ENCODE results near the gene IFI16.

Gene IFI16

GRCh38 chr1:159066108-159066507 is 56.4 kb downstream of the IFI16 start:
- no peak for DNase-seq (ENCODE audit: low read depth)

- no peak for DNase-seq (ENCODE audit: low read depth)
Observed at GRCh38 chr1:159067699-159068621, 58.3 kb downstream of the IFI16 start.

- no peak for DNase-seq (ENCODE audit: low read depth)
Observed at GRCh38 chr1:159068886-159069285, 59.2 kb downstream of the IFI16 start.

GRCh38 chr1:159071970-159072582 is 62.4 kb downstream of the IFI16 start:
- no peak for DNase-seq (ENCODE audit: low read depth)

- peak; percentile 60 for DNase-seq (ENCODE audit: low read depth)
Observed at GRCh38 chr1:159076438-159077119, 66.9 kb downstream of the IFI16 start, which contains the start of gene AIM2. AIM2 (minus strand) TSS chr1:159076766; CDS start chr1:159073499, 3,267 bp downstream.

GRCh38 chr1:159077120-159077961 is 67.6 kb downstream of the IFI16 start:
- DNase-seq (ENCODE audit: low read depth), result peak; percentile 93

- DNase-seq (ENCODE audit: low read depth), result no peak
Observed at GRCh38 chr1:159079525-159079924, 69.8 kb downstream of the IFI16 start.

GRCh38 chr1:159081626-159082025 is 71.9 kb downstream of the IFI16 start:
- no peak for DNase-seq (ENCODE audit: low read depth)

- DNase-seq (ENCODE audit: low read depth), result no peak
Observed at GRCh38 chr1:159083013-159083412, 73.3 kb downstream of the IFI16 start.

- no peak for DNase-seq (ENCODE audit: low read depth)
Observed at GRCh38 chr1:159084152-159084551, 74.4 kb downstream of the IFI16 start.

- DNase-seq (ENCODE audit: low read depth), result no peak
Observed at GRCh38 chr1:159084867-159085266, 75.2 kb downstream of the IFI16 start.

- DNase-seq (ENCODE audit: low read depth), result no peak
Observed at GRCh38 chr1:159088050-159088449, 78.3 kb downstream of the IFI16 start.

GRCh38 chr1:159088546-159089183 is 79.0 kb downstream of the IFI16 start:
- DNase-seq (ENCODE audit: low read depth), result no peak

GRCh38 chr1:159089184-159089791 is 79.6 kb downstream of the IFI16 start:
- DNase-seq (ENCODE audit: low read depth), result no peak

GRCh38 chr1:159090286-159091179 is 80.8 kb downstream of the IFI16 start:
- no peak for DNase-seq (ENCODE audit: low read depth)

- DNase-seq (ENCODE audit: low read depth), result no peak
Observed at GRCh38 chr1:159091180-159091560, 81.5 kb downstream of the IFI16 start.

- DNase-seq (ENCODE audit: low read depth), result no peak
Observed at GRCh38 chr1:159091607-159092031, 81.9 kb downstream of the IFI16 start.

GRCh38 chr1:159092036-159092760 is 82.5 kb downstream of the IFI16 start:
- no peak for DNase-seq (ENCODE audit: low read depth)

- no peak for DNase-seq (ENCODE audit: low read depth)
Observed at GRCh38 chr1:159098596-159098995, 88.9 kb downstream of the IFI16 start.
